Cardiac muscle cell (in vitro differentiated cells and primary cell): Measurements from ENCODE around the gene PAK6. TPM values are rescaled to one million over a fixed set of nuclear protein-coding genes. Genes with fewer than 3 reads are reported as not detected.

ENCODE experiments used
- DNase-seq, 2 donors: peaks; one replicate each; pipeline versions ENCODE4 v3.0.0 to v3.0.0-alpha.2; 2010 to 2017; ENCODE audit warnings: low read depth in 1 of 2, low spot score in 1 of 2
- H3K27ac ChIP-seq: fragments of 200-600 bp; sonication (generic); 2 replicates; pipeline ENCODE4 v1.5.1; 2016
- H3K27me3 ChIP-seq: fragments of 200-600 bp; sonication (generic); 2 replicates; pipeline ENCODE4 v1.6.0; 2016; ENCODE audit warnings: control low read depth
- H3K36me3 ChIP-seq: fragments of 200-600 bp; sonication (generic); 2 replicates; pipeline ENCODE4 v1.5.1; 2016; ENCODE audit warnings: control low read depth
- H3K4me1 ChIP-seq: fragments of 200-600 bp; sonication (generic); 2 replicates; pipeline ENCODE4 v1.8.1; 2017; ENCODE audit warnings: low read depth, mild to moderate bottlenecking, mixed run types
- H3K4me3 ChIP-seq: fragments of 200-600 bp; sonication (generic); 2 replicates; pipeline ENCODE4 v1.5.1; 2016; ENCODE audit warnings: mild to moderate bottlenecking
- H3K9me3 ChIP-seq: fragments of 200-600 bp; sonication (generic); 2 replicates; pipeline ENCODE4 v1.5.1; 2017; ENCODE audit warnings: low read depth, mild to moderate bottlenecking, control low read depth
- CTCF ChIP-seq: IDR thresholded peaks from 2 replicates; pipeline ENCODE4 v1.5.1; 2012; ENCODE audit warnings: low read depth, mild to moderate bottlenecking, low read length
- polyA plus RNA-seq: library from polyadenylated mRNA; unstranded; fragments of >200 nt; fragmentation: Nextera tagmentation; extraction: Ambion mirVana; gene quantifications from 2 replicates; pipeline ENCODE4 v1.2.1, GENCODE V29; 2016
- total RNA-seq: library from RNA; depleted of rRNA; stranded (reverse); fragments of >200 nt; gene quantifications from 2 replicates; pipeline ENCODE4 v1.2.3, GENCODE V29; 2016

The PAK6 gene
- total and polyA plus RNA-seq, 2 experiments from 2014 or later = 4.2 to 18.7 TPM

GRCh38 chr15:40312370-40313158 is 73.7 kb downstream of the PAK6 start:
- Histone ChIP-seq H3K27ac (no peak overlapping the region), H3K9me3 (no peaks in the 10 kb centered on the region), H3K4me1 (peaks cover 36% of the 10 kb centered on the region), H3K27me3 (peaks cover 6% of the 10 kb centered on the region), H3K36me3 (no peaks in the 10 kb centered on the region), H3K4me3 (no peak overlapping the region)
- TF ChIP-seq CTCF = no peak
- no peak for DNase-seq

- TF ChIP-seq CTCF = no peak
- Histone ChIP-seq H3K9me3 (no peaks in the 10 kb centered on the region), H3K27ac (no peak overlapping the region), H3K27me3 (peaks cover 6% of the 10 kb centered on the region), H3K4me3 (no peak overlapping the region), H3K36me3 (no peaks in the 10 kb centered on the region), H3K4me1 (peaks cover 25% of the 10 kb centered on the region)
- peak in 1 of 2 donors; percentile 89 for DNase-seq
Observed at GRCh38 chr15:40313531-40314398, 74.9 kb downstream of the PAK6 start.

GRCh38 chr15:40314723-40315276 is 75.9 kb downstream of the PAK6 start:
- H3K9me3 ChIP-seq = no peaks in the 10 kb centered on the region
- H3K27ac ChIP-seq = no peak overlapping the region
- no peak for TF ChIP-seq CTCF
- H3K36me3 ChIP-seq = no peaks in the 10 kb centered on the region
- H3K4me1 ChIP-seq = peaks cover 15% of the 10 kb centered on the region
- H3K4me3 ChIP-seq = no peak overlapping the region
- peak in 1 of 2 donors; percentile 58 for DNase-seq
- peaks cover 6% of the 10 kb centered on the region for H3K27me3 ChIP-seq

GRCh38 chr15:40316931-40317330 is 78.1 kb downstream of the PAK6 start:
- no peak for TF ChIP-seq CTCF

GRCh38 chr15:40317580-40317979 is 78.7 kb downstream of the PAK6 start:
- no peaks in the 10 kb centered on the region for H3K27me3 ChIP-seq
- H3K36me3 ChIP-seq = no peaks in the 10 kb centered on the region
- TF ChIP-seq CTCF = no peak
- DNase-seq = no peak
- no peak overlapping the region for H3K27ac ChIP-seq
- no peak overlapping the region for H3K4me3 ChIP-seq
- H3K9me3 ChIP-seq = no peaks in the 10 kb centered on the region
- peaks cover 38% of the 10 kb centered on the region for H3K4me1 ChIP-seq

More at GRCh38 chr15:40316931-40317330, 78.1 kb downstream of the PAK6 start:
- DNase-seq = no peak
- Histone ChIP-seq H3K27ac (no peak overlapping the region), H3K4me1 (peaks cover 32% of the 10 kb centered on the region), H3K36me3 (no peaks in the 10 kb centered on the region), H3K4me3 (no peak overlapping the region), H3K9me3 (no peaks in the 10 kb centered on the region), H3K27me3 (no peaks in the 10 kb centered on the region)
